CD4-positive, alpha-beta T cell treated with Interleukin-12 subunit alpha and Interleukin-12 subunit beta, for 1 hour (primary cell): ENCODE measurements around the gene B4GALT5.
"Not testable (repeated sequence)": the region's sequence is repeated elsewhere in the genome, so short reads cannot be mapped to it uniquely, and the experiment has no call there.

Experiments
- DNase-seq: peaks from one replicate; pipeline ENCODE4 v3.0.0-alpha.2; 2020

The B4GALT5 gene

GRCh38 chr20:49656304-49656703 lies 57.4 kb downstream of the B4GALT5 start:
- no peak for DNase-seq

DNA sequence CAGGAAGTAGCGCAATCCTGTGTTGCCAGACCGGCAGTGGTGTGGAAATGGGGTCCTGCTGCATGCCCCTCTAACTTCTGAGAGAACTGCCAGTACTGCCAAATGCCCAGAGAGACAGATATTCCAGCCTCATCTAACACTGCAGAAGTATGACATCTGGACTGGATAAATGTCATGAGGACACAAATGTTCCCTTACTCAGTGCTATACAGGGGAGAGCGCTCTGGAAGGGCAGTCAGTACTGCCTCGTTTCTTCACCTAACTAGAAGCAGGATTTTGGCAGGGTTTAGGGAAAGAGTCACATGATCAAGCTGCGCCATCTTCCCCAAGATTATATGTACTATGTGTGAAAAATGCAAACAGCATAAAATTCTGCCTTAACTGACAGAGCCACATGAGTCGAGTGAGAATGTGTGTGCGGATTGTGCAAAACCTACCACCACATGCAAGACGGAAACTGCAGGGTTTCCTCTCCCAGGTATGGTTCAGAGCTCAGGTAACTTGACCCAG lies 59.7 kb downstream of the B4GALT5 start:
- DNase-seq: no peak

- no peak for DNase-seq
Measured at GRCh38 chr20:49649672-49650071, 64.0 kb downstream of the B4GALT5 start.

DNA sequence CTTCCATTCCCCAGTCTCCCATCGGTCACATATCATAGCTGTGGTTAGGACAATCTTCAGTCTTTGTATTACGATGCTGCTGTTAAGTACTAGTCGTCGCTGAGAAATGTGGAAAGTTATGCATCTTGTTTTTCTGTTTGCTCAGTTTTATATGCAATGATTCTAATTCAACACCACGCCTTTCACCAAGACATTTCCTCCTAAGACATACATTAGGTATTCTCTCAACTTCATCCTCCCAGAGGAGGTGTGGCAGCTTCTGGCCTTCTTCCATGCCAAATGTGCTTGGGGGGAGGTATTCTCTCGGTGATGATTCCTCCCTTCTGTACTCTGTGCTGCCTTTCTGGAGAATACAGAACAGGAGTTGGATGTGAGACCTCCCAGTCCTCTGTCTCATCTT lies 66.1 kb downstream of the B4GALT5 start:
- DNase-seq: no peak

DNA sequence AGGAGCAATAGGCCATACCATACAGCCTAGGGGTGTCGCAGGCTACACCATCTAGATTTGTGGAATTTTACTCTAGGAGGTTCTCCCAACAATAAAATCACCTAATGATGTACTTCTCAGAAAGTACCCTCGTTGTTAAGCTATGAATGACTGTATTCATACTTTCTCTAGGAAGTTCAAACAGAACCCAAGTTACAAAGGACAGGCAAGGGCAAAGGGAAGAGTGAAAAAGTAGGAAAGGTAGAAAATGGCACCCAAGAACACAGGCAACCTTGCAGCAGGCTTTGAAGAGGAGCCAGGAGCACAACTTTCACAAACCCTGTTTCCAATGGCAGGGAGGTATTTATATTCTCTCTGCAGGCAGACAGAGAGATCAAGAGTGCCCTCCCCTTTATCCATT lies 67.2 kb downstream of the B4GALT5 start:
- no peak for DNase-seq

DNA sequence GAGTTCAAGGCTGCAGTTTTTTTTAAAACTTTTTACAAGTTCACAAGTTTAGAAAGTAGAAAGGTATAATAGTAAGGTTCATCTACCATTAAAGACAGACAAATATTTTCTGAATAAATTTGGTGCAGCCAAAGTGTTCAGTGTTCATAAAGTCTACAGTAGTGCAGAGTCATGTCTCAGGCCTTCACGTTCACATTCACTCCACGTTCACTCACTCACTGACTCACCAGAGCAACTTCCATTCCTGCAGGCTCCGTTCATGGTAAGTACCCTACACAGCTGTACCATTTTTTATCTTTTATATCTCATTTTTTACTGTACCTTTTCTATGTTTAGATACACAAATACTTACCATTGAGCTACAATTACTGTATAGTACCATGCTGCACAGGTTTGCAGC lies 67.6 kb downstream of the B4GALT5 start:
- no peak for DNase-seq

DNA sequence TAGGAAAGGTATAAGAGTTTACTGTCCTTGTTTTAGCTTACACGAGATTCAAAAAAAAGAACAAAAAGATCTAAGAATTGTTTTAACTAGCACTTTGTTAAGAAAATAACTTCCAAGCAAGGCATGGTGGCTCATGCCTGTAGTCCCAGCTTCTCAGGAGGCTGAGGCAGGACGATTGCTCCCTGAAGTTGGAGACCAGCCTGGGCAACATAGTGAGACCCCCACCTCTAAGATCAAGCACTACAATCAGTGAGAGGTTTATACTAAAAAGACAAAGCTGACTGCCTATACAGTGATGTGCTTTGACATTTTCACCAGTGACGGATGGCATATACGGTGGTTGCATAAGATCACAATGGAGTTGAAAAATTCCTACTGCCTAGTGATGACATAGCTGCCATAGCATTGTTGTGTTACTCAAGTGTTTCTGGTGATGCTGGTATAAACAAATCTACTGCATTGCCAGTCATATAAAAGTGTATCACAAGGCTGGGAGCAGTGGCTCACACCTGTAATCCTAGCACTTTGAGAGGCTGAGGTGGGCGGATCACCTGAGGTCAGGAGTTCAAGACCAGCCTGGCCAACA lies 68.6 kb downstream of the B4GALT5 start:
- no peak for DNase-seq

DNA sequence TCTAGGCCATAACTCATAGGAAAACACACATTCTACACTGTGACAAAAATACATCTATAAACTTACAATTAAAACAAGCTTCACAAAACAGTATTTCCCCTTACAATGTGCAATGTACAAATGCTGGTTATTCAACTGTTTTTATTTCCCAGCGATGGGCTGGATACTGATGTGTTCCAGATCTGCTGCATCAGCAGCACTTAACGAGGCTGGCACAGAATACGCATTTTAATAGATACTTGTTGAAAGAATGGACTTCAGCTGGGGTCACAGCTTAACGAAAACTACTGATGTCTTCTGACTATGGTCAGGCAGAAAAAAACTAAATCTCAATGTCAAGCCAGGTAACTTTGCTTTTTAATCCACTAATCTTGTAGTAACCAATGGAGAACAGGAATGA lies 70.9 kb downstream of the B4GALT5 start:
- DNase-seq: no peak

DNA sequence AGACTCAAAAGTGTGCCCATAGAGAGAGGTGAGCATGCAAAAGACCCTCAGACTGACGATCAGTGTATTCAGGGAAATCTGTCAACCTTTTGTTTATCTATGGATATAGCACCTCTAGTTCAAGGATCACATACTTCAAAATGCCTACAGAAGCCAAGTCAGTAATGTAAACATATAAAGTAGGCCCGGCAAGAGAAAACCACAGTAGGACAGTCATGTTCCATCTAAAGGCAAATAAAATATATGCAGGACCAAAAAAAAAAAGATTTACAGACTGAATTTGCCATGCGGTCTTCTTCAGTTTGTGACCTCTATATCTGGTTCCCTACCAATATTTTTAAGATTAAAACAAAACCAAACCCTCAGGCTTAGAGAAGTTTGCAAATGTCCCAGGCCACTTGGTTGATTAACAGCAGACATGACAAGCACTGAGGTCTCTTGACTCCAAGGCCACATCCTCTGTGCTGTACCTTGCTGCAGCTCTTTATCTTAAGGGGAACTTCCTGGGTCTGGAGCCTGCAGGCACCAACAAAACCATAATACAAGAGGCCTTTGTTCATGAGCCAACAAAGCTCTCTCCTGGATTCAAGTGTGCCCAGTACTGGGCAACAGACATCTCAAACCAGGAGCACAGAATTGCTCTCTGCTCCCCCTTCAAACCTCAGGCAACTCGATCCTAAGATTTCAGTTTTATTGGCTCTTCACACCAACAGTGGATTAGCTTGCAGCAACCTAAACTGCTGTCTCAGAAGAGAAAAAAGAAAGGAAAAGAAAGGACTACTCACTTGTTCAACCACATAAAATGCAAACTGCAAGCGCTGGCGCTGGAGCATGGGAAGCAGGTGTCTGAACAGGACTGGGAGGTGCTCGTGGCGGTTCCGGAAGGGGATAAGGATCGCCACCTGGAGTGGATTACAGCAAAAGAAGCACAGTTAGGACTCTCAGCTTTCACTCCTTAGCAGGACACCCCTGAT lies 71.7 kb downstream of the B4GALT5 start:
- DNase-seq: no peak

- DNase-seq: no peak
Measured at GRCh38 chr20:49637046-49637637, 76.5 kb downstream of the B4GALT5 start.

- DNase-seq: no peak
Measured at GRCh38 chr20:49636447-49636846, 77.2 kb downstream of the B4GALT5 start.

GRCh38 chr20:49635866-49636265 lies 77.8 kb downstream of the B4GALT5 start:
- DNase-seq: no peak

DNA sequence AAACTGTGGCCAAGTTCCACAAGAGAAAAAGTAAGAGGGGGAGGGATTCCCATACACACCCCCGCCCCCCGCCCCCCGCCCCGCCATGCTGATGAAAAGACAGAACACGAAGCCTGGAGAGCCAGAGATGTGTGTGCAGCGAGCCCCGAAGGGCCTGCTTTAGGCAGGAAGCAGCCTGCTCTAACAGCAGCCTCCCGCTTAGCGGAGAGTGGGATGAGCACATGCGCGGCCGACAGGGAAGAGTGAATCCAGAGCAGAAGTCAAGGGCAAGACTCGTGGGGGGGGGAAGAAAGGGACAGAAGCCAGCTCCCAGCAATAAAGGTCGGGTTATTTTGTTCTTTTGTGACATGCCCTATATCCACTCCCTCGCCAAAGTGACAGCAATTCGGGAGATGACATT lies 78.5 kb downstream of the B4GALT5 start:
- DNase-seq: no peak

DNA sequence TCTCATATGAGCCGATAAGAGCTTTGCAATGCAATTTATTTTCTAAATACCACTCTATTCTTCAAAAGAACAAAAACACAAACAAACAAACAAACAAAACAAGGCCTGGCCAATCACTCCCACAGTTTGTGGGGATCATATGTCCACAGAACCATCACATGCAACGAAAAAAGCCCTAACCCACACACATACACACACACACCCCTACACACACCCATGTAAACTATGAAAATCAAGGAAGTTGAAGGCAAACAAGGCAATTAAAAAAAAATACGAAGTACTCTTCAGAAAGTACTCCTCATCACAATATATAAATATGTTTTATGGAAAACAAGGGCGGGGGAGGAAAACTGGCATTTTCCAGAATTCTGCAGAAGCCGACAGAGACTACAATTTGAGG lies 79.6 kb downstream of the B4GALT5 start:
- no peak for DNase-seq

GRCh38 chr20:49633643-49634042 lies 80.0 kb downstream of the B4GALT5 start:
- DNase-seq: no peak

DNA sequence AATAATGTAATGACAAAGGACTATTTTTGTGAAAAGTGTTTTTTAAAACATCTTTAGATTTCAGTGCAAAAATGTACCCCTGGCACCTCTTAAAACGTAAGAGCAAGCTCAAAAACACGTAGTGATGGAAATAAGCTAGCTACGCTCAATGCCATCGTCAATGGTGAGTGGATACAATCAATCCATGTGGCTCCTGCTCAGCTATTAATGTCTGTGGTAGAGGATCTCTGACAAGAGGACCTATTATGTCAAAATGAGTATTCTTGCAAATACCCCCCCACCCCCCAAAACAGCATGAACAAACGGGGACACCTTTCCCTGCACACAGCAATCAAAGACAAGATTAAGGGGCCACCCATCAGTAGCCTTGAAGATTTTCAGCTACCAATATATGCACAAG lies 80.7 kb downstream of the B4GALT5 start:
- no peak for DNase-seq

GRCh38 chr20:49631856-49632418 lies 81.7 kb downstream of the B4GALT5 start:
- no peak for DNase-seq

DNA sequence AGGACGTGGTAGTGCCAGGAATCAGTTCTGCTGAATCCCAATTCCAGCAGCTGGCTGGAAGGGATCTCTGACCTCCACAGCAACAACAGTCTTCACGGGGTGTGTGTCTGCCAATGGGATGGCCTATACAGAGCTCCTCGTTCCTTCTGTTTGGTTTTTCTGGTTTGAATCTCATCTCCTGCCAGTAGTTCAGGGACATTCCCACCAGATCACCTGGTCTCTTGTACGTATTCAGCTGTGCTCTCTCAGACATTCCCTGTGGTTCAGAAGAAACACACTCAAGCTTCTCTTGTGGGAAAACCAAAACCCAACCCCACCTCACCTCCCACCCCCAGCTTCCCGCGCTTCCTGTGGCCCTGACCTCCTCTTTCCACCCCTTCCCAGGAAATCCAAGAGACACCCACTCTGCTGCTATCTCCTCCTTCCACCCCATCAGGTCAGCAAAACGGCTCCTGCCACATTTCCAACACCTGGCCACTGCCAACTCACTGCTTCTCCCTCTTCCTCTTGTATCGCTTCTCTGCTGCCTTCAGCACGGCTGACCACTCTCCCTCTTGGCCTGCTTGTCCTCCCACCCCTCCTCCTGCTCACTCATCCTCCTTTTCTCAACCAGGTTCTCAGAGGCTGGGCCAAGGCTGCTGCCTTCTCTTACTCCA lies 82.5 kb downstream of the B4GALT5 start:
- DNase-seq: no peak

GRCh38 chr20:49630396-49630951 lies 83.2 kb downstream of the B4GALT5 start:
- DNase-seq: no peak

DNA sequence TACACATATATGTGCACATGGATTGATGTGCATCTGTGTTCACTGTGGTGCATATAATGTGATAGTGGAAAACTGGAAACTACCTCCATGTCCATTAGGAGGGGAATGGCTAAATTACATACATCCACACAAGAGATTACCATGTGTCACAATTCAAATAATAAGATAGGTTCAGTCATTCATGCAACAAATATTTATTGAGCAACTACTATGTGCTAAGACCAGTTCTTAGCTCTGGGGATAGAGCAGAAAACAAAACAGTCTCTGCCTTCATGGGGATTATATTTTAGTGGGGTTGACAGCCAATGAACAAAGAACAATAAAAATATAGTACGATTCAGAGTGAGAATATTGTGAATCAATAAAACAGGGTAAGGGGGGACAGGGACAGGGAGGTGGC lies 84.1 kb downstream of the B4GALT5 start:
- DNase-seq: no peak

DNA sequence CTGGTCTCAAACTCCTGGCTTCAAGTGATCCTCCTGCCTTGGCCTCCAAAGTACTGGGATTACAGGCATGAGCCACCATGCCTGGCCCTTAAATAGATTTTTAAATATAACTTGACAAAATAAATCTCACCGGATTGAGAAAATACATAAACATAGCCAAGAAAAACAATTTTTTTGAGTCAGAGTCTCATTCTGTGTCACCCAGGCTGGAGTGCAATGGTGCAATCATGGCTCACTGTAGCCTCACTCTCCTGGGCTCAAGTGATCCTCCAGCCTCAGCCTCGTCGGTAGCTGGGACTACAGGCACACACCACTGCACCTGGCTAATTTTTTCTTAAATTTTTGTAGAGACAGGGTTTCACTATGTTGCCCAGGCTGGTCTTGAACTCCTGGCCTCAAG lies 85.4 kb downstream of the B4GALT5 start:
- DNase-seq: not testable (repeated sequence)

- DNase-seq: no peak
Measured at GRCh38 chr20:49627329-49627761, 86.3 kb downstream of the B4GALT5 start.

DNA sequence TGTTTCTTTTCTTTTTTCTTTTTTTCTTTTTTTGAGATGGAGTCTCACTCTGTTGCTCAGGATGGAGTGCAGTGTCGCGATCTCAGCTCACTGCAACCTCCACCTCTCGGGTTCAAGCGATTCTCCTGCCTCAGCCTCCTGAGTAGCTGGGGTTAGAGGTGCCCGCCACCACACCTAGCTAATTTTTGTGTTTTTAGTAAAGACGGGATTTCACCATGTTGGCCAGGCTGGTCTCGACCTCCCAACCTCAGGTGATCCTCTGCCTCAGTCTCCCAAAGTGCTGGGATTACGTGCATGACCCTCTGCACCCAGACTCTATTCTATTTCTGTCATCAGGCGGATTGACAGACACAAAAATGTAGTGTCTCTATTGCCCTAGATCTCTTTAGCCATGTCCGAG lies 88.7 kb downstream of the B4GALT5 start:
- not testable (repeated sequence) for DNase-seq
